ENCODE results near the gene ZNF454. TPM values are rescaled to one million over a fixed set of nuclear protein-coding genes. Genes with fewer than 3 reads are reported as not detected.

ZNF454 gene
- total RNA-seq, 1 donor from 2014 or later, result 1.2 TPM

GRCh38 chr5:178991190-178992145, 50.5 kb downstream of the ZNF454 start:
- DNase-seq (ENCODE audit: low spot score in 2 of 2, unreplicated experiment in 2 of 2), result no peak
- Mint-ChIP-seq H3K27ac (no peak overlapping the region), H3K36me3 (peaks cover 4% of the 10 kb centered on the region), H3K4me1 (no peaks in the 10 kb centered on the region), H3K4me3 (no peak overlapping the region), H3K9me3 (peaks cover 26% of the 10 kb centered on the region), H3K27me3 (ENCODE audit: low read depth) (peaks cover 43% of the 10 kb centered on the region)
- no peak for TF ChIP-seq CTCF (IDR thresholded peaks at IDR 0.05; ENCODE audit: unreplicated experiment)

GRCh38 chr5:178992291-178992895, 51.4 kb downstream of the ZNF454 start:
- Mint-ChIP-seq H3K27me3 (ENCODE audit: low read depth) (peaks cover 52% of the 10 kb centered on the region), H3K4me1 (no peaks in the 10 kb centered on the region), H3K27ac (no peak overlapping the region), H3K9me3 (peaks cover 21% of the 10 kb centered on the region), H3K36me3 (peaks cover 4% of the 10 kb centered on the region), H3K4me3 (no peak overlapping the region)
- DNase-seq (ENCODE audit: low spot score in 2 of 2, unreplicated experiment in 2 of 2), result no peak
- no peak for TF ChIP-seq CTCF (IDR thresholded peaks at IDR 0.05; ENCODE audit: unreplicated experiment)

GRCh38 chr5:178993236-178993765, 52.3 kb downstream of the ZNF454 start:
- Mint-ChIP-seq H3K36me3 (peaks cover 2% of the 10 kb centered on the region), H3K4me1 (no peaks in the 10 kb centered on the region), H3K9me3 (peaks cover 16% of the 10 kb centered on the region), H3K4me3 (no peak overlapping the region), H3K27me3 (ENCODE audit: low read depth) (peaks cover 59% of the 10 kb centered on the region), H3K27ac (no peak overlapping the region)
- no peak for TF ChIP-seq CTCF (IDR thresholded peaks at IDR 0.05; ENCODE audit: unreplicated experiment)
- no peak for DNase-seq (ENCODE audit: low spot score in 2 of 2, unreplicated experiment in 2 of 2)

GRCh38 chr5:178993955-178994579, 53.1 kb downstream of the ZNF454 start:
- Mint-ChIP-seq H3K27me3 (ENCODE audit: low read depth) (peaks cover 61% of the 10 kb centered on the region), H3K9me3 (peaks cover 19% of the 10 kb centered on the region), H3K27ac (no peak overlapping the region), H3K4me1 (no peaks in the 10 kb centered on the region), H3K36me3 (peaks cover 4% of the 10 kb centered on the region), H3K4me3 (no peak overlapping the region)
- DNase-seq (ENCODE audit: low spot score in 2 of 2, unreplicated experiment in 2 of 2), result no peak
- TF ChIP-seq CTCF (IDR thresholded peaks at IDR 0.05; ENCODE audit: unreplicated experiment), result no peak

GRCh38 chr5:178994580-178995340, 53.8 kb downstream of the ZNF454 start, which contains the start of gene GRM6:
Gene GRM6 (minus strand): TSS chr5:178995320. CDS start chr5:178994944, 376 bp downstream.
- no peak for DNase-seq (ENCODE audit: low spot score in 2 of 2, unreplicated experiment in 2 of 2)
- H3K4me3 Mint-ChIP-seq, result no peak within 1 kb of the TSS
- TF ChIP-seq CTCF (IDR thresholded peaks at IDR 0.05; ENCODE audit: unreplicated experiment), result no peak
- no peaks in the 10 kb centered on the region for H3K4me1 Mint-ChIP-seq
- H3K27ac Mint-ChIP-seq, result no peak within 1 kb of the TSS
- peaks cover 12% of the 10 kb centered on the region for H3K9me3 Mint-ChIP-seq
- peaks cover 4% of the 10 kb centered on the region for H3K36me3 Mint-ChIP-seq
- H3K27me3 Mint-ChIP-seq (ENCODE audit: low read depth), result peaks cover 61% of the 10 kb centered on the region
